HepG2 (cell line): Measurements from ENCODE around the gene VPS9D1. TPM values are rescaled to one million over a fixed set of nuclear protein-coding genes. Genes with fewer than 3 reads are reported as not detected.

Experiments used
- ADNP ChIP-seq: sonication (generic); formaldehyde crosslinking; IDR thresholded peaks from 2 replicates; pipeline ENCODE4 v1.4.0; 2020; ENCODE audit warnings: missing genetic modification reagents
- ATF7 ChIP-seq, 2 experiments: fragments of 450-650 bp in 1 of 2; sonication (generic) in 1 of 2; formaldehyde crosslinking in 1 of 2; IDR thresholded peaks; 2 replicates each; pipeline versions ENCODE4 v1.4.0 to v1.6.1; 2016 to 2020; ENCODE audit warnings: antibody characterized with exemption in 1 of 2, mild to moderate bottlenecking in 1 of 2, missing genetic modification reagents in 1 of 2
- CREB1 ChIP-seq, 2 experiments: fragments of 450-650 bp in 1 of 2; IDR thresholded peaks; 2 replicates each; pipeline ENCODE4 v1.6.1; 2016 to 2017; ENCODE audit warnings: control low read depth in 1 of 2, mild to moderate bottlenecking in 1 of 2, missing compliant biosample characterization in 1 of 2, missing genetic modification characterization in 1 of 2
- FOXM1 ChIP-seq: sonication (generic); formaldehyde crosslinking; IDR thresholded peaks from 2 replicates; pipeline ENCODE4 v1.5.0; 2020; ENCODE audit warnings: missing genetic modification reagents
- KLF13 ChIP-seq: sonication (generic); formaldehyde crosslinking; IDR thresholded peaks from 2 replicates; pipeline ENCODE4 v1.4.0; 2020; ENCODE audit warnings: mild to moderate bottlenecking, missing genetic modification reagents
- KMT2A ChIP-seq: sonication (generic); formaldehyde crosslinking; IDR thresholded peaks from 2 replicates; pipeline ENCODE4 v1.4.0; 2020; ENCODE audit warnings: missing genetic modification reagents
- NFKBIZ ChIP-seq: IDR thresholded peaks from 2 replicates; pipeline ENCODE4 v1.6.1; 2018; ENCODE audit warnings: missing genetic modification reagents, missing compliant biosample characterization
- PHF21A ChIP-seq: sonication (generic); formaldehyde crosslinking; IDR thresholded peaks from 2 replicates; pipeline ENCODE4 v1.5.0; 2020; ENCODE audit warnings: mild to moderate bottlenecking, missing genetic modification reagents
- SIX1 ChIP-seq: sonication (generic); formaldehyde crosslinking; IDR thresholded peaks from 2 replicates; pipeline ENCODE4 v1.4.0; 2020; ENCODE audit warnings: missing genetic modification reagents, borderline replicate concordance
- SRY ChIP-seq: sonication (generic); formaldehyde crosslinking; IDR thresholded peaks from 2 replicates; pipeline ENCODE4 v1.8.0; 2022; ENCODE audit warnings: mild to moderate bottlenecking, missing genetic modification reagents
- STAG1 ChIP-seq: sonication (generic); formaldehyde crosslinking; IDR thresholded peaks from 2 replicates; pipeline ENCODE4 v1.4.0; 2020; ENCODE audit warnings: missing genetic modification reagents
- TCF12 ChIP-seq, 2 experiments: fragments of 450-650 bp in 1 of 2; sonication (generic) in 1 of 2; formaldehyde crosslinking in 1 of 2; IDR thresholded peaks; 2 replicates each; pipeline versions ENCODE4 v1.6.1 to v1.8.0; 2017 to 2022; ENCODE audit warnings: antibody characterized with exemption in 1 of 2, mild to moderate bottlenecking in 1 of 2, missing genetic modification reagents in 1 of 2, moderate library complexity in 1 of 2
- TEAD2 ChIP-seq: sonication (generic); formaldehyde crosslinking; IDR thresholded peaks from 2 replicates; pipeline ENCODE4 v1.9.0; 2021; ENCODE audit warnings: missing genetic modification reagents
- XRCC5 ChIP-seq: fragments of 200-400 bp; formaldehyde crosslinking; optimal IDR thresholded peaks from 2 replicates; pipeline ENCODE3; 2017; ENCODE audit warnings: mild to moderate bottlenecking, low read length
- ZFP36 ChIP-seq: fragments of 150-350 bp; IDR thresholded peaks from 2 replicates; pipeline ENCODE4 v1.6.1; 2018; ENCODE audit warnings: borderline replicate concordance, low read length, low read depth; ENCODE audit not compliant: partially characterized antibody
- ZFY ChIP-seq: sonication (generic); formaldehyde crosslinking; IDR thresholded peaks from 2 replicates; pipeline ENCODE4 v1.4.0; 2020; ENCODE audit warnings: missing genetic modification reagents
- ZNF124 ChIP-seq: sonication (generic); formaldehyde crosslinking; IDR thresholded peaks from 2 replicates; pipeline ENCODE4 v1.4.0; 2020; ENCODE audit warnings: missing genetic modification reagents
- ZNF234 ChIP-seq: sonication (generic); formaldehyde crosslinking; conservative IDR thresholded peaks from 2 replicates; pipeline ENCODE4 v1.5.1; 2020; ENCODE audit warnings: mild to moderate bottlenecking, missing genetic modification reagents
- ZNF670 ChIP-seq: sonication (generic); formaldehyde crosslinking; IDR thresholded peaks from 2 replicates; pipeline ENCODE4 v1.8.0; 2022; ENCODE audit warnings: mild to moderate bottlenecking, missing genetic modification reagents, borderline replicate concordance
- ZNF674 ChIP-seq: sonication (generic); formaldehyde crosslinking; IDR thresholded peaks from 2 replicates; pipeline ENCODE4 v1.5.0; 2020; ENCODE audit warnings: low read depth, mild to moderate bottlenecking, missing genetic modification reagents
- ZNF713 ChIP-seq: sonication (generic); formaldehyde crosslinking; IDR thresholded peaks from 2 replicates; pipeline ENCODE4 v1.4.0; 2020; ENCODE audit warnings: mild to moderate bottlenecking, missing genetic modification reagents
- ZNF776 ChIP-seq: sonication (generic); formaldehyde crosslinking; IDR thresholded peaks from 2 replicates; pipeline ENCODE4 v1.4.0; 2020; ENCODE audit warnings: mild to moderate bottlenecking, missing genetic modification reagents
- ZNF780A ChIP-seq: sonication (generic); formaldehyde crosslinking; IDR thresholded peaks from 2 replicates; pipeline ENCODE4 v1.8.0; 2022; ENCODE audit warnings: mild to moderate bottlenecking, missing genetic modification reagents, moderate library complexity
- polyA plus RNA-seq, 8 experiments: library from polyadenylated mRNA; depleted of rRNA in 3 of 8; stranded (reverse) in 7 of 8; unstranded in 1 of 8; fragments of >200 nt; fragmentation: Illumina TruSeq in 4 of 8; extraction: Trizol in 4 of 8; gene quantifications; 2 replicates each; pipeline versions ENCODE4 v1.2.1 to v1.2.3, GENCODE V29; 2011 to 2016; ENCODE audit warnings: low read depth in 4 of 8, missing spikeins in 1 of 8, mixed read lengths in 1 of 8; ENCODE audit not compliant: insufficient read depth in 1 of 8
- total RNA-seq, 5 experiments: library from RNA; depleted of rRNA; stranded (reverse); fragments of >200 nt; fragmentation: Illumina TruSeq; extraction: Trizol; gene quantifications; 2 replicates each; pipeline ENCODE4 v1.2.3, GENCODE V29; 2016; ENCODE audit warnings: low read depth in 1 of 5
- TF ChIP-seq, protein P1 (sequence below): sonication (generic); formaldehyde crosslinking; IDR thresholded peaks from 2 replicates; pipeline ENCODE4 v1.4.0; 2020; ENCODE audit warnings: mild to moderate bottlenecking, missing genetic modification reagents, borderline replicate concordance
- TF ChIP-seq, protein P2 (sequence below): fragments of 450-650 bp; IDR thresholded peaks from 2 replicates; pipeline ENCODE4 v1.6.1; 2017
- TF ChIP-seq, protein P3 (sequence below): sonication (generic); formaldehyde crosslinking; IDR thresholded peaks from 2 replicates; pipeline ENCODE4 v1.4.0; 2020; ENCODE audit warnings: mild to moderate bottlenecking, missing genetic modification reagents
- TF ChIP-seq, protein P4 (sequence below): sonication (generic); formaldehyde crosslinking; IDR thresholded peaks from 2 replicates; pipeline ENCODE4 v1.8.1; 2023; ENCODE audit warnings: mild to moderate bottlenecking, moderate library complexity, missing genetic modification reagents

Gene VPS9D1
- total and polyA plus RNA-seq, 2 of the 13 experiments (the other 11 are each of a cell fraction or from before 2014, with no cell fraction given) = 10.1 to 13.2 TPM

DNA sequence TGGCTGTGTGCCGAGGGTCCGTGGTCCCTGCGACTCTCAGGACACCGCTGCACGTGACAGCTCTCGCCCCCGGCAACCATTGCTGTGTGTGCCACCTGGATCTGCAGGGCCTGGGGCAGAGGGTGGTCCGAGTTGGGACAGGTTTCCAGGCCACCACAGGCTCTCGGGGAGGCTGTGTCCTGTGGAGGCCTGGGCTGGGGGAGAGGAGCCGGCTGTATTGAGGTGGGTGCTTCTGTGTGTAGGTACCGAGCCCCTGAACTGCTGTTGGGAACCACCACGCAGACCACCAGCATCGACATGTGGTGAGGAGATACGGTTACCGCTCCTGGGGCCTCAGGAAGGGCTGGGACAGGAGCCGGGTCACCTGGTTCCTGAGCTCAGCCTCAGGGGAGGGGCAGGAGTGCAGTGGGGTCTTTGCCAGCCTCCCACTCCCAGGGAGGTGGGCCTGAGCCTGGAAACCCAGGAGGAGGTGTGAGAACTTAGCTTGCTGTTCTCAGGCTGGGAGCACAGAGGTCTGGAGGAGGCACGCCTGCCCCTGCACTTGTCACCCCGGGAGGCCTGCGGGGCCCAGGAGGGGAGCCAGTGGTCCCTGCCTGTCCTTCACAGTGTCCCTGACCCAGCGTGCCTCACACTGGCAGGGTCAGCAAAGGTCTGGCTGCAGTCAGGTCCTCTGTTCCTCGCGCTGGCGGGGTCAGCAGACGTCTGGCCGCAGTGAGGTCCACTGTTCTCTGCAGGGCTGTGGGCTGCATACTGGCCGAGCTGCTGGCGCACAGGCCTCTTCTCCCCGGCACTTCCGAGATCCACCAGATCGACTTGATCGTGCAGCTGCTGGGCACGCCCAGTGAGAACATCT, 26.5 kb downstream of the VPS9D1 start (continued):
- TF ChIP-seq ATF7 (IDR thresholded peaks at IDR 0.05) (no peak), ATF7 (CRISPR knock-in tag; IDR thresholded peaks at IDR 0.05) (no peak), ZNF670 (peak; percentile 33; the same call in 1 of the 2 replicates), FOXM1 (CRISPR knock-in tag) (no peak), ZNF674 (CRISPR knock-in tag) (no peak), ADNP (CRISPR knock-in tag) (no peak), NFKBIZ (CRISPR knock-in tag) (no peak), PHF21A (CRISPR knock-in tag) (no peak; the same call in 1 of the 2 replicates), STAG1 (CRISPR knock-in tag) (no peak), TCF12 (IDR thresholded peaks at IDR 0.05) (no peak), TCF12 (CRISPR knock-in tag; IDR thresholded peaks at IDR 0.05) (no peak), ZNF776 (CRISPR knock-in tag) (no peak), ZNF124 (no peak), ZNF234 (CRISPR knock-in tag) (no peak), TEAD2 (CRISPR knock-in tag) (no peak), ZNF713 (CRISPR knock-in tag) (no peak), ZFP36 (no peak), KMT2A (0 out of 2 replicates have a peak, but pooled peaks have one; percentile 27), ZFY (no peak), KLF13 (no peak), SRY (CRISPR knock-in tag) (0 out of 2 replicates have a peak, but pooled peaks have one; percentile 41), SIX1 (no peak), XRCC5 (no peak), CREB1 (IDR thresholded peaks at IDR 0.05) (no peak), CREB1 (CRISPR knock-in tag; IDR thresholded peaks at IDR 0.05) (no peak), ZNF780A (no peak)
- TF ChIP-seq, protein P1, sequence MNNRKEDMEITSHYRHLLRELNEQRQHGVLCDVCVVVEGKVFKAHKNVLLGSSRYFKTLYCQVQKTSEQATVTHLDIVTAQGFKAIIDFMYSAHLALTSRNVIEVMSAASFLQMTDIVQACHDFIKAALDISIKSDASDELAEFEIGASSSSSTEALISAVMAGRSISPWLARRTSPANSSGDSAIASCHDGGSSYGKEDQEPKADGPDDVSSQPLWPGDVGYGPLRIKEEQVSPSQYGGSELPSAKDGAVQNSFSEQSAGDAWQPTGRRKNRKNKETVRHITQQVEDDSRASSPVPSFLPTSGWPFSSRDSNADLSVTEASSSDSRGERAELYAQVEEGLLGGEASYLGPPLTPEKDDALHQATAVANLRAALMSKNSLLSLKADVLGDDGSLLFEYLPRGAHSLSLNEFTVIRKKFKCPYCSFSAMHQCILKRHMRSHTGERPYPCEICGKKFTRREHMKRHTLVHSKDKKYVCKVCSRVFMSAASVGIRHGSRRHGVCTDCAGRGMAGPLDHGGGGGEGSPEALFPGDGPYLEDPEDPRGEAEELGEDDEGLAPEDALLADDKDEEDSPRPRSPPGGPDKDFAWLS = no peak
- TF ChIP-seq, protein P2, sequence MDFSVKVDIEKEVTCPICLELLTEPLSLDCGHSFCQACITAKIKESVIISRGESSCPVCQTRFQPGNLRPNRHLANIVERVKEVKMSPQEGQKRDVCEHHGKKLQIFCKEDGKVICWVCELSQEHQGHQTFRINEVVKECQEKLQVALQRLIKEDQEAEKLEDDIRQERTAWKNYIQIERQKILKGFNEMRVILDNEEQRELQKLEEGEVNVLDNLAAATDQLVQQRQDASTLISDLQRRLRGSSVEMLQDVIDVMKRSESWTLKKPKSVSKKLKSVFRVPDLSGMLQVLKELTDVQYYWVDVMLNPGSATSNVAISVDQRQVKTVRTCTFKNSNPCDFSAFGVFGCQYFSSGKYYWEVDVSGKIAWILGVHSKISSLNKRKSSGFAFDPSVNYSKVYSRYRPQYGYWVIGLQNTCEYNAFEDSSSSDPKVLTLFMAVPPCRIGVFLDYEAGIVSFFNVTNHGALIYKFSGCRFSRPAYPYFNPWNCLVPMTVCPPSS = no peak
- TF ChIP-seq, protein P3, sequence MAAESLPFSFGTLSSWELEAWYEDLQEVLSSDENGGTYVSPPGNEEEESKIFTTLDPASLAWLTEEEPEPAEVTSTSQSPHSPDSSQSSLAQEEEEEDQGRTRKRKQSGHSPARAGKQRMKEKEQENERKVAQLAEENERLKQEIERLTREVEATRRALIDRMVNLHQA (CRISPR knock-in tag) = no peak
- TF ChIP-seq, protein P4, sequence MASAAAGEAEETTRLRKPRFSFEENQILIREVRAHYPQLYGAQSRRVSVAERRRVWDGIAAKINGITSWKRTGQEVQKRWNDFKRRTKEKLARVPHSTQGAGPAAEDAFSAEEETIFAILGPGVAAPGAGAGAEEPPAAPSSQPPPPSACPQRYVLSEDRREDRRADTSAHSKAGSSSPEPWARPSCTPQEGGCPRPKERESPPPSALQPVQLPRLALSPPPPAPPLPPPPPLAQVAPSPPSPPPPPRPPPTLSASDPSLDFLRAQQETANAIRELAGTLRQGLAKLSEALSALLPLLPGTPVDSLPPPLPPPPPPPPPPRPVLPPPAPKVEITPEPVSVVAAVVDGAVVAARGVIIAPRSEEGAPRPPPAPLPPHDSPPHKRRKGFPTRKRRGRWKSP (CRISPR knock-in tag) = no peak
